K562 (cell line): ENCODE results near the gene PDIA5. TPM values are rescaled to one million over a fixed set of nuclear protein-coding genes. Genes with fewer than 3 reads are reported as not detected.

ENCODE experiments used
- ATAC-seq: fragments of 200-7000 bp; cut with Tn5 transposase; 3 replicates; pipeline ENCODE4 v1.9.1; 2020; ENCODE audit warnings: moderate library complexity
- BruUV-seq: library from RNA; stranded (reverse); fragments of 400-500 nt; replicated peaks from 2 replicates; lab custom pipeline; 2021; lab: Mats Ljungman, UMichigan
- CTCF ChIA-PET: fragments of 300-600 bp; formaldehyde crosslinking; extraction: SDS; loops from one replicate; lab custom pipeline; 2021; ENCODE audit warnings: low intra/inter-chr PET ratio; lab: Yijun Ruan, JAX
- POLR2A ChIA-PET: fragments of 300-600, 350-650 bp; sonication (Branson Sonifier 250); formaldehyde crosslinking; extraction: SDS; loops from one replicate; lab custom pipeline; 2021; ENCODE audit warnings: antibody characterized with exemption, inconsistent platforms; lab: Yijun Ruan, JAX
- DNase-seq, 4 experiments: peaks; one replicate each; pipeline versions ENCODE4 v3.0.0 to v3.0.0-alpha.2; 2011 to 2018; ENCODE audit warnings: low spot score in 3 of 4, mixed read lengths in 3 of 4; ENCODE audit errors: extremely low read depth in 1 of 4
- FAIRE-seq: peaks from 2 replicates; lab custom pipeline; 2011; peaks lifted over from hg19 to GRCh38; lab: Jason Lieb, UNC
- H2AFZ ChIP-seq: 2 replicates; pipeline ENCODE4 v1.6.0; 2011; ENCODE audit warnings: low read depth, low read length, control low read depth, inconsistent platforms
- H3K27ac ChIP-seq: fragments of 200-600 bp; 3 replicates; pipeline ENCODE4 v1.8.0; 2011; ENCODE audit warnings: low read depth, mild to moderate bottlenecking, control low read depth, inconsistent platforms, low read length, moderate library complexity, mixed read lengths; ENCODE audit errors: extremely low read depth
- H3K27me3 ChIP-seq, 2 experiments: fragments of 300-600 bp in 1 of 2; 2 replicates in 1 of 2; 3 replicates in 1 of 2; pipeline versions ENCODE4 v1.6.0 to v1.8.0; 2011; ENCODE audit warnings: inconsistent platforms in 2 of 2, low read length in 2 of 2, mild to moderate bottlenecking in 1 of 2, mixed read lengths in 1 of 2, moderate library complexity in 1 of 2; ENCODE audit not compliant: control insufficient read depth in 2 of 2, insufficient read depth in 2 of 2
- H3K36me3 ChIP-seq: fragments of 300-600 bp; 3 replicates; pipeline ENCODE4 v1.8.0; 2011; ENCODE audit warnings: mild to moderate bottlenecking, low read length, inconsistent platforms; ENCODE audit not compliant: control insufficient read depth, insufficient read depth
- H3K4me1 ChIP-seq, 2 experiments: fragments of 200-600 bp in 1 of 2; replicated peaks in 1 of 2; 2 replicates in 1 of 2; 3 replicates in 1 of 2; pipeline versions ENCODE4 v1.5.1 to v1.8.0; 2011; ENCODE audit warnings: inconsistent platforms in 2 of 2, low read length in 2 of 2, mild to moderate bottlenecking in 1 of 2, mixed read lengths in 1 of 2, moderate library complexity in 1 of 2; ENCODE audit not compliant: control insufficient read depth in 2 of 2, insufficient read depth in 2 of 2
- H3K4me2 ChIP-seq: 2 replicates; pipeline ENCODE4 v1.6.1; 2011; ENCODE audit warnings: low read length, control low read depth, inconsistent platforms, mixed read lengths; ENCODE audit not compliant: insufficient read depth
- H3K4me3 ChIP-seq: fragments of 200-600 bp; sonication (generic), shearing (Covaris generic); 2 replicates; pipeline ENCODE4 v1.5.1; 2016; ENCODE audit warnings: control low read depth, inconsistent platforms
- H3K79me2 ChIP-seq: fragments of 200-600 bp; 3 replicates; pipeline ENCODE4 v1.8.0; 2011; ENCODE audit warnings: low read length, inconsistent platforms; ENCODE audit not compliant: control insufficient read depth, insufficient read depth
- H3K9ac ChIP-seq, 2 experiments: 2 replicates each; pipeline versions ENCODE4 v1.6.0 to v1.6.1; 2011; ENCODE audit warnings: low read depth in 2 of 2, low read length in 2 of 2, control low read depth in 1 of 2, inconsistent platforms in 1 of 2, mild to moderate bottlenecking in 1 of 2, mixed read lengths in 1 of 2; ENCODE audit not compliant: insufficient read depth in 1 of 2
- H3K9me1 ChIP-seq: one replicate; pipeline ENCODE4 v1.6.0; 2011; ENCODE audit warnings: inconsistent platforms, mild to moderate bottlenecking, low read length, moderate library complexity; ENCODE audit not compliant: control insufficient read depth, insufficient read depth
- H3K9me3 ChIP-seq: replicated peaks from 2 replicates; pipeline ENCODE4 v1.5.1; 2011; ENCODE audit warnings: low read depth, low read length, inconsistent platforms; ENCODE audit not compliant: control insufficient read depth, insufficient read depth
- H4K20me1 ChIP-seq: replicated peaks from 2 replicates; pipeline ENCODE4 v1.6.1; 2011; ENCODE audit warnings: low read length, inconsistent platforms, mixed read lengths; ENCODE audit not compliant: control insufficient read depth, insufficient read depth
- E2F6 ChIP-seq, 2 experiments: IDR thresholded peaks; 2 replicates each; pipeline ENCODE4 v1.6.1; 2011; ENCODE audit warnings: borderline replicate concordance in 1 of 2, control low read depth in 1 of 2, low read depth in 1 of 2, low read length in 1 of 2, mild to moderate bottlenecking in 1 of 2, mixed read lengths in 1 of 2, moderate library complexity in 1 of 2; ENCODE audit not compliant: insufficient read depth in 1 of 2, insufficient read length in 1 of 2, poor library complexity in 1 of 2, severe bottlenecking in 1 of 2; ENCODE audit errors: extremely low read depth in 1 of 2
- MAZ ChIP-seq, 2 experiments: fragments of 450-650 bp in 1 of 2; sonication (generic) in 1 of 2; formaldehyde crosslinking; IDR thresholded peaks in 1 of 2; conservative IDR thresholded peaks in 1 of 2; 2 replicates each; pipeline versions ENCODE4 v1.4.0 to v1.5.0; 2020; ENCODE audit warnings: mild to moderate bottlenecking in 1 of 2, missing genetic modification reagents in 1 of 2
- NELFE ChIP-seq: IDR thresholded peaks from 2 replicates; pipeline ENCODE4 v1.6.1; 2011; ENCODE audit warnings: mild to moderate bottlenecking; ENCODE audit not compliant: insufficient read depth, insufficient read length
- NFYB ChIP-seq: IDR thresholded peaks from 2 replicates; pipeline ENCODE4 v1.6.1; 2011; ENCODE audit warnings: mild to moderate bottlenecking, moderate library complexity; ENCODE audit not compliant: insufficient read length; ENCODE audit errors: extremely low read depth
- RBM14 ChIP-seq: fragments of 200-400 bp; formaldehyde crosslinking; IDR thresholded peaks from 2 replicates; pipeline ENCODE4 v1.6.1; 2018; ENCODE audit warnings: low read depth, mild to moderate bottlenecking, low read length, moderate library complexity, borderline replicate concordance; ENCODE audit not compliant: insufficient read depth
- RBM25 ChIP-seq: fragments of 200-400 bp; formaldehyde crosslinking; IDR thresholded peaks from 2 replicates; pipeline ENCODE4 v1.6.1; 2018; ENCODE audit warnings: low read length, low read depth, moderate library complexity; ENCODE audit not compliant: severe bottlenecking
- SMAD3 ChIP-seq: fragments of 450-650 bp; formaldehyde crosslinking; conservative IDR thresholded peaks from 2 replicates; pipeline ENCODE4 v1.4.0; 2020; ENCODE audit warnings: mild to moderate bottlenecking
- TGIF2 ChIP-seq: sonication (generic); formaldehyde crosslinking; IDR thresholded peaks from 2 replicates; pipeline ENCODE4 v1.8.1; 2022; ENCODE audit warnings: mild to moderate bottlenecking, missing genetic modification reagents, moderate library complexity
- ZC3H11A ChIP-seq: IDR thresholded peaks from 2 replicates; pipeline ENCODE4 v1.6.1; 2012; ENCODE audit warnings: low read depth, low read length, improper control_type of control experiment
- ZNF830 ChIP-seq: fragments of 250-450 bp; sonication (Bioruptor Pico); IDR thresholded peaks from 2 replicates; pipeline ENCODE4 v1.5.0; 2021; ENCODE audit warnings: mild to moderate bottlenecking
- WGBS: fragments of 100-300 bp; shearing (Covaris generic); methylation state at CpG from one replicate; pipeline ENCODE4 v1.1.6; 2016; ENCODE audit warnings: low coverage, mixed read lengths; ENCODE audit not compliant: insufficient coverage; ENCODE audit errors: missing lambda C conversion rate; 5-methylcytosine and 5-hydroxymethylcytosine counted together
- in situ Hi-C: fragments of 300-500 bp; cut with MboI; formaldehyde crosslinking; loops from 4 replicates; pipeline ENCODE4 v1.15.0; 2018; ENCODE audit warnings: inconsistent platforms, mixed read lengths
- intact Hi-C: fragments of 100-400 bp; cut with micrococcal nuclease; formaldehyde crosslinking; loops from 2 replicates; pipeline ENCODE4 v1.14.2; 2022
- polyA plus RNA-seq, 8 experiments: library from polyadenylated mRNA; depleted of rRNA in 4 of 8; stranded (reverse) in 5 of 8; unstranded in 3 of 8; fragments of >200 nt; fragmentation: Nextera tagmentation in 2 of 8; fragmentation: Illumina TruSeq in 1 of 8; extraction: Ambion mirVana in 2 of 8; extraction: Trizol in 1 of 8; gene quantifications; 2 replicates each; pipeline versions ENCODE4 v1.2.1 to v1.2.3, GENCODE V29; 2011 to 2014; ENCODE audit warnings: inconsistent platforms in 1 of 8, missing spikeins in 1 of 8
- total RNA-seq, 7 experiments: library from RNA; depleted of rRNA in 6 of 7; stranded (reverse); fragments of >200 nt in 6 of 7; fragmentation: Illumina TruSeq in 2 of 7; extraction: Trizol in 2 of 7; gene quantifications; 2 replicates each; pipeline versions ENCODE4 v1.2.1 to v1.2.3, GENCODE V29; 2011 to 2021; ENCODE audit warnings: low replicate concordance in 1 of 7

PDIA5 gene
- total and polyA plus RNA-seq, 9 of the 15 experiments (the other 6 are each of a cell fraction or from before 2014, with no cell fraction given): 3.4 to 31.8 (median 19.6) TPM

GRCh38 chr3:123116116-123116515 lies 49.3 kb downstream of the PDIA5 start:
- Histone ChIP-seq H4K20me1 (no peaks in the 10 kb centered on the region), H3K36me3 (peaks cover 79% of the 10 kb centered on the region; the same call in 2 of the 3 replicates), H3K9me3 (no peaks in the 10 kb centered on the region), H3K79me2 (no peaks in the 10 kb centered on the region), H3K4me1 (no peaks in the 10 kb centered on the region; a peak in 1 of 5 replicates), H3K9me1 (no peaks in the 10 kb centered on the region), H3K27ac (no peak overlapping the region), H3K4me3 (no peak overlapping the region), H3K27me3 (no peaks in the 10 kb centered on the region), H2AFZ (no peak overlapping the region), H3K4me2 (no peak overlapping the region), H3K9ac (no peak overlapping the region)
- BruUV-seq: no TSS peak
- ChIA-PET POLR2A (interaction anchor here (0.7 kb wide), 1 partner anchor 28 kb away, joined by 3 read pairs; no protein-coding TSS in a partner anchor), CTCF (no interaction called here)
- ATAC-seq (no peak), FAIRE-seq (no peak), DNase-seq (no peak)
- TF ChIP-seq RBM14 (no peak), TGIF2 (CRISPR knock-in tag) (no peak), E2F6 (IDR thresholded peaks at IDR 0.05; ENCODE audit: borderline replicate concordance in 1 of 2, extremely low read depth in 1 of 2, insufficient read depth in 1 of 2, insufficient read length in 1 of 2, low read depth in 1 of 2, low read length in 1 of 2, poor library complexity in 1 of 2, severe bottlenecking in 1 of 2) (no peak), NELFE (no peak), ZC3H11A (no peak), ZNF830 (no peak), MAZ (CRISPR knock-in tag; conservative IDR thresholded peaks at IDR 0.05 in 1 of 2, IDR thresholded peaks at IDR 0.05 in 1 of 2) (no peak), RBM25 (no peak), SMAD3 (CRISPR knock-in tag) (no peak), NFYB (no peak)
- WGBS: 91% methylated on average over 6 of the region's 10 CpGs
- in situ Hi-C loops (no loop called here), intact Hi-C loops (no loop called here)
